HL-60 (cell line): Measurements from ENCODE around the gene JARID2.

Experiments used
- GABPA ChIP-seq: IDR thresholded peaks from 2 replicates; pipeline ENCODE4 v1.6.1; 2012; ENCODE audit warnings: low read depth
- POLR2AphosphoS5 ChIP-seq: IDR thresholded peaks from 2 replicates; pipeline ENCODE4 v1.6.1; 2012; ENCODE audit warnings: low read depth
- REST ChIP-seq: IDR thresholded peaks from 2 replicates; pipeline ENCODE4 v1.6.1; 2012; ENCODE audit warnings: low read depth; ENCODE audit not compliant: insufficient replicate concordance
- SPI1 ChIP-seq: IDR thresholded peaks from 2 replicates; pipeline ENCODE4 v1.6.1; 2012; ENCODE audit warnings: low read depth, mild to moderate bottlenecking, borderline replicate concordance
- TF ChIP-seq, protein P1 (sequence below): IDR thresholded peaks from one replicate; pipeline ENCODE4 v1.5.1; 2011; ENCODE audit warnings: low read length, control low read depth, inconsistent platforms; ENCODE audit not compliant: insufficient read depth

- TF ChIP-seq, protein P1, sequence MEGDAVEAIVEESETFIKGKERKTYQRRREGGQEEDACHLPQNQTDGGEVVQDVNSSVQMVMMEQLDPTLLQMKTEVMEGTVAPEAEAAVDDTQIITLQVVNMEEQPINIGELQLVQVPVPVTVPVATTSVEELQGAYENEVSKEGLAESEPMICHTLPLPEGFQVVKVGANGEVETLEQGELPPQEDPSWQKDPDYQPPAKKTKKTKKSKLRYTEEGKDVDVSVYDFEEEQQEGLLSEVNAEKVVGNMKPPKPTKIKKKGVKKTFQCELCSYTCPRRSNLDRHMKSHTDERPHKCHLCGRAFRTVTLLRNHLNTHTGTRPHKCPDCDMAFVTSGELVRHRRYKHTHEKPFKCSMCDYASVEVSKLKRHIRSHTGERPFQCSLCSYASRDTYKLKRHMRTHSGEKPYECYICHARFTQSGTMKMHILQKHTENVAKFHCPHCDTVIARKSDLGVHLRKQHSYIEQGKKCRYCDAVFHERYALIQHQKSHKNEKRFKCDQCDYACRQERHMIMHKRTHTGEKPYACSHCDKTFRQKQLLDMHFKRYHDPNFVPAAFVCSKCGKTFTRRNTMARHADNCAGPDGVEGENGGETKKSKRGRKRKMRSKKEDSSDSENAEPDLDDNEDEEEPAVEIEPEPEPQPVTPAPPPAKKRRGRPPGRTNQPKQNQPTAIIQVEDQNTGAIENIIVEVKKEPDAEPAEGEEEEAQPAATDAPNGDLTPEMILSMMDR: no peak
- no peak for TF ChIP-seq POLR2AphosphoS5
- no peak for TF ChIP-seq REST
- TF ChIP-seq SPI1: no peak
- TF ChIP-seq GABPA: no peak
These were observed 286.1 kb downstream of the JARID2 start for GRCh38 chr6:15531973-15532372.
